Central memory CD8-positive, alpha-beta T cell (primary cell): ENCODE results near the gene NAPSA.

ENCODE experiments used
- ATAC-seq: fragments of 150-1000 bp; cut with Tn5 transposase; replicated peaks from 2 replicates; pipeline ENCODE4 v1.10.0; 2022; ENCODE audit warnings: mild to moderate bottlenecking, moderate FRiP score, moderate number of reproducible peaks; ENCODE audit not compliant: poor library complexity, severe bottlenecking; ENCODE audit errors: extremely low read depth
- DNase-seq, 2 donors: peaks; one replicate each; pipeline ENCODE4 v3.0.0; 2021; ENCODE audit warnings: low spot score in 2 of 2
- H3K27ac Mint-ChIP-seq: one replicate; pipeline ENCODE4 v1.8.0; 2022; ENCODE audit warnings: low read depth, mild to moderate bottlenecking, moderate library complexity, mixed read lengths
- H3K27me3 Mint-ChIP-seq: one replicate; pipeline ENCODE4 v1.8.0; 2022; ENCODE audit warnings: mixed read lengths
- H3K36me3 Mint-ChIP-seq: one replicate; pipeline ENCODE4 v1.8.0; 2022; ENCODE audit warnings: mild to moderate bottlenecking, moderate library complexity, mixed read lengths; ENCODE audit not compliant: insufficient read depth
- H3K4me1 Mint-ChIP-seq: one replicate; pipeline ENCODE4 v1.8.0; 2022; ENCODE audit warnings: mixed read lengths
- H3K4me3 Mint-ChIP-seq: one replicate; pipeline ENCODE4 v1.8.0; 2022; ENCODE audit warnings: mild to moderate bottlenecking, moderate library complexity, mixed read lengths
- H3K9me3 Mint-ChIP-seq: one replicate; pipeline ENCODE4 v1.8.0; 2022; ENCODE audit warnings: mixed read lengths

The NAPSA gene

DNA sequence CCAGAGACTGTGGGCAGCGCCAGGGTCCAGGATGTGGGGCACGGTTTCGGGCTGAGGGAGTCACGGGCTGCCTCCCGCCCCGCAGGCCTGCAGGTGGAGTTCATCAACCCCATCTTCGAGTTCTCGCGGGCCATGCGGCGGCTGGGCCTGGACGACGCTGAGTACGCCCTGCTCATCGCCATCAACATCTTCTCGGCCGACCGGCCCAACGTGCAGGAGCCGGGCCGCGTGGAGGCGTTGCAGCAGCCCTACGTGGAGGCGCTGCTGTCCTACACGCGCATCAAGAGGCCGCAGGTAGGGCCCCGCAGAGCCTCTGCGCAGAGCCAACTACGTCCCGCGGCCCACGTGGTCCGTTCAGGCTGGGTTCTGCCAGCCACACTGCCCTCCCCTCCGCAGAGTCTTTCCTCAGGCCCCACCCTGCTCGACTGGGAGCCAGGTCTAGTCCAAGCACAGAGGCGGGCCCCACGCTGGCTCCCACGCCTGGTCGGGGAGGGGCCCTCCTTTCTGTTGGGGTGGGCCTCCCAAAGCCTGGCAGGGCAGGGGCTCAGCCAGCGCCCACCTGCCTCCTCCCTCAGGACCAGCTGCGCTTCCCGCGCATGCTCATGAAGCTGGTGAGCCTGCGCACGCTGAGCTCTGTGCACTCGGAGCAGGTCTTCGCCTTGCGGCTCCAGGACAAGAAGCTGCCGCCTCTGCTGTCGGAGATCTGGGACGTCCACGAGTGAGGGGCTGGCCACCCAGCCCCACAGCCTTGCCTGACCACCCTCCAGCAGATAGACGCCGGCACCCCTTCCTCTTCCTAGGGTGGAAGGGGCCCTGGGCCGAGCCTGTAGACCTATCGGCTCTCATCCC is 16.7 kb upstream of the NAPSA start:
- Mint-ChIP-seq H3K9me3 (no peaks in the 10 kb centered on the region), H3K27ac (peak overlapping the region; percentile 93), H3K4me1 (peaks cover 58% of the 10 kb centered on the region), H3K36me3 (peaks cover 50% of the 10 kb centered on the region), H3K27me3 (no peaks in the 10 kb centered on the region), H3K4me3 (no peak overlapping the region)
- no peak for ATAC-seq
- DNase-seq = no peak

DNA sequence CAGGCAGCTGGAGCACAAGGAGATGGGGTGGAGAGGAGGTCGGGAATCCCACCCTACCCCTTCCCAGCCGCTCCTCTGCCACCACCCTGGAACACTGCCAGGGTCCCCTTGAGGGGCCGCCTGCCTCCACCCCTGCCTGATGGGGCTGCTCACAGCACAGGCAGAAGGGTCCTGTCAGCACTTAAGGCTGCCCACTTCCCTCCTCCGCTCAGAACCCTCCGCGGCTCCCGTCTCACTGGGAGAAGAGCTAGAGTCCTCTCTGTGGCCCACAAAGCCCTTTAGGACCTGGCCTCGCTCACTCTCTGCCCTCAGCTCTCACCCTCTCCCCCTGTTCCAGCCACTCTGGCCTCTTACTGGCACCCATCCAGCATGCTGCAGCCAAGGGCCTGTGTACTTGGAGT is 15.3 kb upstream of the NAPSA start:
- ATAC-seq (no peak), DNase-seq (no peak)
- Mint-ChIP-seq H3K9me3 (no peaks in the 10 kb centered on the region), H3K4me1 (peaks cover 68% of the 10 kb centered on the region), H3K4me3 (no peak overlapping the region), H3K27me3 (no peaks in the 10 kb centered on the region), H3K36me3 (peaks cover 61% of the 10 kb centered on the region), H3K27ac (peak overlapping the region; percentile 29)

DNA sequence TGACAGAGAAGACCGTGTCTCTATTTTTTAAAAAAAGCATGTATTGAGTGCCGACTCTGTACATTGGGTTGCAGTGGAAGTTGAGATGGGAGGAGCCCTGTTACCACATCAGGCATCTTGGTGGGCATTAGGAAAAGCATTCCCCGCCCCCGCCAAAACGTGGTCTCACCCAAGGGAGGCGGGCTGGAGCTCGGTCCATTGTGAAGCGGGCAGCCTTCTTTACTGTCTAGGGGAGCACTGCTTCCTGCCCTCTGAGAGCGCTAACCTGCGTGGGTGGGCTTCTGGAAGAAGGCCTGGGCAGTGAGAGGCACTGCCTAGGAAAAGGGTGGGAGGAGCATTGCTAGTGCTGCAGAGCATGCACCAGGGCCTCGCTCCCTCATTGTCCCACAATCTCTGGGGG is 14.7 kb upstream of the NAPSA start:
- Mint-ChIP-seq H3K4me1 (peaks cover 65% of the 10 kb centered on the region), H3K36me3 (peaks cover 61% of the 10 kb centered on the region), H3K27ac (no peak overlapping the region)

GRCh38 chr19:50379602-50380001 is 14.2 kb upstream of the NAPSA start:
- no peak overlapping the region for H3K27ac Mint-ChIP-seq
- DNase-seq (no peak), ATAC-seq (no peak)
- peaks cover 61% of the 10 kb centered on the region for H3K36me3 Mint-ChIP-seq
- H3K27me3 Mint-ChIP-seq = no peaks in the 10 kb centered on the region
- no peaks in the 10 kb centered on the region for H3K9me3 Mint-ChIP-seq
- H3K4me1 Mint-ChIP-seq = peaks cover 60% of the 10 kb centered on the region
- no peak overlapping the region for H3K4me3 Mint-ChIP-seq

More for the DNA sequence above, 14.7 kb upstream of the NAPSA start:
- no peaks in the 10 kb centered on the region for H3K9me3 Mint-ChIP-seq
- ATAC-seq = no peak
- H3K27me3 Mint-ChIP-seq = no peaks in the 10 kb centered on the region
- no peak overlapping the region for H3K4me3 Mint-ChIP-seq
- no peak for DNase-seq

DNA sequence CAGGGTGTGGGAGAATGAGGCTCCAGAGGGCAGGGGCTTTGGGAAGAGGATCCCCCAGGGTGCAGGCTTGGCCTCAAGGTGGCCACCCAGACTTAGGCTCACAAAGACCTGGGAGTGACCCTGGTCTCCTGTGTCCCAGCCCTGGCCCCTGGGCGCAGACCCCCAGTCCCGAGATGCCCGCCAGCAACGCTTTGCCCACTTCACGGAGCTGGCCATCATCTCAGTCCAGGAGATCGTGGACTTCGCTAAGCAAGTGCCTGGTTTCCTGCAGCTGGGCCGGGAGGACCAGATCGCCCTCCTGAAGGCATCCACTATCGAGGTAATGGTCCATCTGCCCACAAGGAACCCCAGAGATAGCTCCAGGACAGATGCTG is 13.4 kb upstream of the NAPSA start:
- peaks cover 53% of the 10 kb centered on the region for H3K4me1 Mint-ChIP-seq
- no peaks in the 10 kb centered on the region for H3K27me3 Mint-ChIP-seq
- no peak for DNase-seq
- no peak for ATAC-seq
- no peak overlapping the region for H3K27ac Mint-ChIP-seq
- no peaks in the 10 kb centered on the region for H3K9me3 Mint-ChIP-seq
- peaks cover 57% of the 10 kb centered on the region for H3K36me3 Mint-ChIP-seq
- no peak overlapping the region for H3K4me3 Mint-ChIP-seq

DNA sequence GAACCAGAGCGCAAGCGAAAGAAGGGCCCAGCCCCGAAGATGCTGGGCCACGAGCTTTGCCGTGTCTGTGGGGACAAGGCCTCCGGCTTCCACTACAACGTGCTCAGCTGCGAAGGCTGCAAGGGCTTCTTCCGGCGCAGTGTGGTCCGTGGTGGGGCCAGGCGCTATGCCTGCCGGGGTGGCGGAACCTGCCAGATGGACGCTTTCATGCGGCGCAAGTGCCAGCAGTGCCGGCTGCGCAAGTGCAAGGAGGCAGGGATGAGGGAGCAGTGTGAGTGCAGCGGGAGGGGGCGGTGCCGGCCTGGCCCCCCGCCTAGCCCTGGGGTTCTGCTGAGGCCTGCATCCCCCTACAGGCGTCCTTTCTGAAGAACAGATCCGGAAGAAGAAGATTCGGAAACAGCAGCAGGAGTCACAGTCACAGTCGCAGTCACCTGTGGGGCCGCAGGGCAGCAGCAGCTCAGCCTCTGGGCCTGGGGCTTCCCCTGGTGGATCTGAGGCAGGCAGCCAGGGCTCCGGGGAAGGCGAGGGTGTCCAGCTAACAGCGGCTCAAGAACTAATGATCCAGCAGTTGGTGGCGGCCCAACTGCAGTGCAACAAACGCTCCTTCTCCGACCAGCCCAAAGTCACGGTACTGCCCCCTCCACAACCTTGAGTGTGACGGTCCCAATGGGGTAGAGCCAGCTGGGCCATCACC is 12.9 kb upstream of the NAPSA start:
- ATAC-seq (no peak), DNase-seq (no peak)
- Mint-ChIP-seq H3K4me1 (peaks cover 47% of the 10 kb centered on the region), H3K27me3 (no peaks in the 10 kb centered on the region), H3K9me3 (no peaks in the 10 kb centered on the region), H3K27ac (peak overlapping the region; percentile 99), H3K4me3 (peak overlapping the region; percentile 91), H3K36me3 (peaks cover 52% of the 10 kb centered on the region)

DNA sequence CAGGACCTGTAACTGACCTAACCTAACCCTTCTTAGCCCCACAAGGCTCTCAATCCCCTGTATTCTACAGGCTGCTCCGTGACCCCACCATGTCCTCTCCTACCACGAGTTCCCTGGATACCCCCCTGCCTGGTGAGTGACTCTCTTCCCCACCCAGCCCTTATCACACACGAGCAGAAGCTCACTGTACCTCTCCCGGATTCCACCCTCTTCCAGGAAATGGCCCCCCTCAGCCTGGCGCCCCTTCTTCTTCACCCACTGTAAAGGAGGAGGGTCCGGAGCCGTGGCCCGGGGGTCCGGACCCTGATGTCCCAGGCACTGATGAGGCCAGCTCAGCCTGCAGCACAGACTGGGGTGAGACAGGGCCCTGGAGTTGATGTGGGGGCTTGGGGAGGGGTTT is 12.1 kb upstream of the NAPSA start:
- Mint-ChIP-seq H3K4me1 (peaks cover 44% of the 10 kb centered on the region), H3K27ac (peak overlapping the region; percentile 99), H3K4me3 (peak overlapping the region; percentile 91), H3K9me3 (no peaks in the 10 kb centered on the region), H3K36me3 (peaks cover 48% of the 10 kb centered on the region), H3K27me3 (no peaks in the 10 kb centered on the region)
- ATAC-seq (no peak), DNase-seq (no peak)

- peaks cover 48% of the 10 kb centered on the region for H3K36me3 Mint-ChIP-seq
- DNase-seq (no peak), ATAC-seq (no peak)
- H3K4me3 Mint-ChIP-seq = peak overlapping the region; percentile 91
- H3K4me1 Mint-ChIP-seq = peaks cover 44% of the 10 kb centered on the region
- H3K9me3 Mint-ChIP-seq = no peaks in the 10 kb centered on the region
- no peaks in the 10 kb centered on the region for H3K27me3 Mint-ChIP-seq
- peak overlapping the region; percentile 99 for H3K27ac Mint-ChIP-seq
Measured at GRCh38 chr19:50377051-50377461, 11.6 kb upstream of the NAPSA start.

DNA sequence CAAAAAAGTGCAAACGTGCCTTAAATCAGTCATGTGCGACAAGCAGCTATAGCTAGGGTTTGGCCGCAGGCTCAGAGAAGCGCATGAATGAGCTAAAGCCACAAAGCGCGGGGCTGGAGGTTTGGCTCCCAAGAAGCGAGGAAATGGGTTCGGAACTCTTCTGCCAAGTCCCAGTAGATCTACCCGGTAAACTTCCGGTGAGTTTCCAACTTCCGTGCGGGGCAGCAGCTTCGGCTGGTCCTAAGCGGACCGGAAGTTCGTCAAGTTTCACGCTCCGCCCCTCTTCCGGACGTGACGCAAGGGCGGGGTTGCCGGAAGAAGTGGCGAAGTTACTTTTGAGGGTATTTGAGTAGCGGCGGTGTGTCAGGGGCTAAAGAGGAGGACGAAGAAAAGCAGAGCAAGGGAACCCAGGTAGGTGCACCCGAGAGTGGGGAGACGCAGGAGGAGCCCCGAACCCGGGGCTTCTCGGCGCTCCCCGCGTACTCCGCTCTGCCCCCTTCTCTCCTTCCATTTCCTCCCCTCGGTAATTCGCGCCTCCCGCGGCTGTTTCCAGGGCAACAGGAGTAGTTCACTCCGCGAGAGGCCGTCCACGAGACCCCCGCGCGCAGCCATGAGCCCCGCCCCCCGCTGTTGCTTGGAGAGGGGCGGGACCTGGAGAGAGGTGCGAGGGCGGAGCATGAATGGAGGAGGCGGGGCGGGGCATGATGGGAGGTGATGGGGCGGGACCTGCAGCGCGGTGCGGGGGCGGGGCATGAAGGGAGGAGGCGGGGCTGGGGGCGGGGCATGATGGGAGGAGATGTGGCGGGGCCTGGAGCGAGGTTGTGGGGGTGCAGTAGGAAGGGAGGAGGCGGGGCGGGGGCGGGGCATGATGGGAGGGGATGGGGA is 11.0 kb upstream of the NAPSA start, which contains the start of gene NR1H2:
NR1H2 (plus strand) TSS at position 292 of the 885 bp plus-strand sequence. CDS start 1,149 bp downstream, outside the sequence.
- Mint-ChIP-seq H3K27me3 (no peaks in the 10 kb centered on the region), H3K4me3 (peak within 1 kb of the TSS; percentile 91), H3K9me3 (no peaks in the 10 kb centered on the region), H3K36me3 (peaks cover 44% of the 10 kb centered on the region), H3K4me1 (peaks cover 42% of the 10 kb centered on the region), H3K27ac (peak within 1 kb of the TSS; percentile 99)
- peak; percentile 88 for ATAC-seq
- peak; percentile 93 to 95 for DNase-seq

DNA sequence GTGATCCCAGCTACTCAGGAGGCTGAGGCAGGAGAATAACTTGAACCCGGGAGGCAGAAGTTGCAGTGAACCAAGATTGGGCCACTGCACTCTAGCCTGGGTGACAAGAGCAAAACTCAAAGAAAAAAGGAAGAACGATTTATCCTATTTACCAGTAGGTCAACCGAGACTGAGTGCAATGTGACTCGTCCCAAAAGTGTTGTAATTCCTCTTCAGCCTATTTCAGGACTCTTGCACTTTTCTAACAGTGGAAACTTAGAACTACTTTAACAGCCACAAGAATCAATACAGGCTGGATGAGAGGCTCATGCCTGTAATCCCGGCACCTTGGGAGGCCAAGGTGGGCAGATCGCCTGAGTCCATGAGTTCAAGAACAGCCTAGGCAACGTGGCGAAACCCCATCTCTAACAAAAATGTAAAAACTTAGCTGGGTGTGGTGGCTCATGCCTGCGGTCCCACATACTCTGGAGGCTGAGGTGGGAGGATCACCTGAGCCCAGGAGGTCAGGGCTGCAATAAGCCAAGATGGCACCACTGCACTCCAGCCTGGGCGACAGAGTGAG is 6.6 kb upstream of the NAPSA start:
- H3K9me3 Mint-ChIP-seq = no peaks in the 10 kb centered on the region
- peaks cover 10% of the 10 kb centered on the region for H3K36me3 Mint-ChIP-seq
- no peak for DNase-seq
- H3K27me3 Mint-ChIP-seq = no peaks in the 10 kb centered on the region
- ATAC-seq = no peak
- H3K4me1 Mint-ChIP-seq = peaks cover 20% of the 10 kb centered on the region
- H3K4me3 Mint-ChIP-seq = no peak overlapping the region
- no peak overlapping the region for H3K27ac Mint-ChIP-seq

DNA sequence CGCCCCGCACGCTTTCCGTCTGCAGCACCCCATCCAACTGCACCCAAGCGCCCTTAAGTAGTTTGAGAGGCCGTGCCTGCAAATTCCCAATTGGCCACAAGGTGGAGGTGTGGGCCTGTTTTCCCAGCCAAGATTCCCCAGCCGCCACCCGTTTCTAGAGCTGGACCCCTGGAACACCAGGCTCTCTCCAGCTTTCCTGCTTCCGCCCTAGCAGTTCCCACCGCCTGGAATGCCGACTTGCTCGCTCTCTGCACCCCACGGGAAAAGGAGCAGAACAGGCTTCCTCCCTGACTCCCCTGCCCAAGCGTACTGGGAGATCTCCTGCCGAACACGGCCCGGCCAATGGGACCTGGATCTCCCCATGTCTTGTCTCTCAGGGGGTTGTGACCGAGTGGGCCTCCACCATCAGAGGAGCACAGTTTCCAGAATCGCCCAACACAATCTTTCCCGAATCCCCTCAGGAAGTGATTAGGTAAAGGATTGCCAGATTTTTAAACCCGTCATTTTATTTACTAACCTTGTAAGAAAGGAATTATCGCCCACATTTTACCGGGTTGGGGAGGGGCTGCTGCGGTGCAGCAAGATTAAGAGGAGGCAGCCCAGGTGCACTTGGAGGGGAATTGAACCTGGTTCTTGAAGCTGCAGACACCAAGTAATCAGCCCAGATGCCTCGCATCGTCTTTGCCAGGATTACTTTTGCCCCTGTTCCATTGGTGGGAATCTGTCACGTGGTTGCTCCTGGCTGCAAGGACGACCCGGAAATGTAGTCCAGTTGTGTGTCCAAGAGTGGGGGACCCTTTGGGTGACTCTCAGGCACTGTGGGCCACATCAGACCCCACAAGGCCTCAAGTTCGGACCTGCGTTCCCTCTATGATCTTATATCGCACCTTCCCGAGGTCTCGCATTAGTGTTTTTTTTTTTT is 3.5 kb upstream of the NAPSA start:
- Mint-ChIP-seq H3K27ac (peak overlapping the region; percentile 60), H3K4me1 (peaks cover 20% of the 10 kb centered on the region), H3K9me3 (no peaks in the 10 kb centered on the region), H3K36me3 (peaks cover 1% of the 10 kb centered on the region), H3K27me3 (no peaks in the 10 kb centered on the region), H3K4me3 (peak overlapping the region; percentile 80)
- ATAC-seq (peak; percentile 49), DNase-seq (peak; percentile 64 to 71)
